ENCODE results near the gene CD55. TPM values are rescaled to one million over a fixed set of nuclear protein-coding genes. Genes with fewer than 3 reads are reported as not detected.

The CD55 gene
- total RNA-seq, 1 experiment from 2014 or later: 75.4 TPM

DNA sequence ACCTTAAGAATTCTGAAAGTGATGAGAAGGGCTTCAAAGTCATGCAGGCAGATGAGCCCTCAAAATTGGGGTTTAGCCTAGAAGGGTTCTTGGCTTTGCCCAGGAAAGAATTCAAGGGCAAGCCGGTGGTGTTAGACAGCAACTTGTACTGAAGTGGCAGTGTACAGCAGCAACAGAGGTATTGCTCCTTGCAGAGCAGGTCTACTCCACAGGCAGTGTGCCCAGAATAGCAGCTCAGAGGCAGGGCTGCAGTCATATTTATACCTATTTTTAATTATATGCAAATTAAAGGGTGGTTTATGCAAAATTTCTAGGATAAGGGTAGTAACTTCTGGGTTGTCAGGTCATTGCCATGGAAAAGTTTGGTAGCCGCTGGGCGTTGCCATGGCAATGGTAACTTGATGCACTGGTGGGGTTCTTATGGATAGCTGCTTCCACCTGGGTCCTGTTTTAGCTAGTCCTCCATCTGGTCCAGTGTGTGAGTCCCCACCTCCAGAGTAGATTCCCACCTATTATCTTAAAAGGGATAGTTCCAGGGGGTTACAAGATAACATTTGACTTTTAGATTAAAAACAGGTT is 74.8 kb downstream of the CD55 start (continued):
- TF ChIP-seq, protein P1, sequence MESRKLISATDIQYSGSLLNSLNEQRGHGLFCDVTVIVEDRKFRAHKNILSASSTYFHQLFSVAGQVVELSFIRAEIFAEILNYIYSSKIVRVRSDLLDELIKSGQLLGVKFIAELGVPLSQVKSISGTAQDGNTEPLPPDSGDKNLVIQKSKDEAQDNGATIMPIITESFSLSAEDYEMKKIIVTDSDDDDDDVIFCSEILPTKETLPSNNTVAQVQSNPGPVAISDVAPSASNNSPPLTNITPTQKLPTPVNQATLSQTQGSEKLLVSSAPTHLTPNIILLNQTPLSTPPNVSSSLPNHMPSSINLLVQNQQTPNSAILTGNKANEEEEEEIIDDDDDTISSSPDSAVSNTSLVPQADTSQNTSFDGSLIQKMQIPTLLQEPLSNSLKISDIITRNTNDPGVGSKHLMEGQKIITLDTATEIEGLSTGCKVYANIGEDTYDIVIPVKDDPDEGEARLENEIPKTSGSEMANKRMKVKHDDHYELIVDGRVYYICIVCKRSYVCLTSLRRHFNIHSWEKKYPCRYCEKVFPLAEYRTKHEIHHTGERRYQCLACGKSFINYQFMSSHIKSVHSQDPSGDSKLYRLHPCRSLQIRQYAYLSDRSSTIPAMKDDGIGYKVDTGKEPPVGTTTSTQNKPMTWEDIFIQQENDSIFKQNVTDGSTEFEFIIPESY (IDR thresholded peaks at IDR 0.05; ENCODE audit: extremely low read depth, insufficient replicate concordance, low read length): no peak
- TF ChIP-seq SP1 (IDR thresholded peaks at IDR 0.05; ENCODE audit: low read depth): no peak

DNA sequence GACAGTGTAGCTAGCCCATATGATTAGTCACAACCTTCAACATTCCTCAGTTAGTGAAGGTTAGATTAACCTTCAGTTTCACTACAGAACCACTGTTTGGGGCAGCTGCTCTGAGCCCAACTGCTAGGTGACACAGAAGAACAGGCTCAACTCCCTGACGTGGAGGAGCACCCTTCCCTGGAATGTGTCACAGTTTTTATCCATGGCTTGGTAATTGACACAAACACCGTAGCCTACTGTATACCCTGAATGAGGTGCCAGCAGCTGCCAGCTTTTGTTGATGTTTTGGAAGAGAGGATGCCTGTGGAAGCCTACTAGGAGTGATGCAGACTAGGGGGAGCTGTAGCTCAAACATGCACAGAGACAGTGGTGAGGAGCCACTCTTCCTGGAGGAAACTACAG is 76.0 kb downstream of the CD55 start:
- ChIA-PET CTCF (interaction anchor here (0.8 to 1.2 kb wide), 3 partner anchors 11 to 358 kb away, joined by 3 read pairs; no protein-coding TSS in a partner anchor), POLR2A (no interaction called here), RAD21 (ENCODE audit: low non-redundant PET in 1 of 2, low total read pairs in 2 of 2, uncharacterized antibody in 2 of 2, unreplicated experiment in 2 of 2) (no interaction called here)
- TF ChIP-seq POLR2A (IDR thresholded peaks at IDR 0.05; ENCODE audit: borderline replicate concordance, extremely low read depth, insufficient read depth, insufficient read length) (no peak), RAD21 (IDR thresholded peaks at IDR 0.05; ENCODE audit: low read depth) (0 out of 2 replicates have a peak, but pooled peaks have one; percentile 17)
- TF ChIP-seq, protein P2, sequence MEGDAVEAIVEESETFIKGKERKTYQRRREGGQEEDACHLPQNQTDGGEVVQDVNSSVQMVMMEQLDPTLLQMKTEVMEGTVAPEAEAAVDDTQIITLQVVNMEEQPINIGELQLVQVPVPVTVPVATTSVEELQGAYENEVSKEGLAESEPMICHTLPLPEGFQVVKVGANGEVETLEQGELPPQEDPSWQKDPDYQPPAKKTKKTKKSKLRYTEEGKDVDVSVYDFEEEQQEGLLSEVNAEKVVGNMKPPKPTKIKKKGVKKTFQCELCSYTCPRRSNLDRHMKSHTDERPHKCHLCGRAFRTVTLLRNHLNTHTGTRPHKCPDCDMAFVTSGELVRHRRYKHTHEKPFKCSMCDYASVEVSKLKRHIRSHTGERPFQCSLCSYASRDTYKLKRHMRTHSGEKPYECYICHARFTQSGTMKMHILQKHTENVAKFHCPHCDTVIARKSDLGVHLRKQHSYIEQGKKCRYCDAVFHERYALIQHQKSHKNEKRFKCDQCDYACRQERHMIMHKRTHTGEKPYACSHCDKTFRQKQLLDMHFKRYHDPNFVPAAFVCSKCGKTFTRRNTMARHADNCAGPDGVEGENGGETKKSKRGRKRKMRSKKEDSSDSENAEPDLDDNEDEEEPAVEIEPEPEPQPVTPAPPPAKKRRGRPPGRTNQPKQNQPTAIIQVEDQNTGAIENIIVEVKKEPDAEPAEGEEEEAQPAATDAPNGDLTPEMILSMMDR (IDR thresholded peaks at IDR 0.05 in 2 of 3, conservative IDR thresholded peaks at IDR 0.05 in 1 of 3; ENCODE audit: borderline replicate concordance in 1 of 3, insufficient read depth in 1 of 3, low read depth in 2 of 3, low read length in 2 of 3): peak; percentile 5 to 16 (median 8); a peak in 1 of 6 replicates
- ATAC-seq (peak; percentile 75), DNase-seq (ENCODE audit: low read depth, low spot score) (no peak)
- H2AFZ ChIP-seq (ENCODE audit: low read depth, low read length, poor library complexity, severe bottlenecking): peak overlapping the region; percentile 7
- no peak overlapping the region for H3K27ac ChIP-seq (ENCODE audit: low read depth, low read length)
- H3K4me2 ChIP-seq (ENCODE audit: low read length): no peak overlapping the region
- H3K9me3 ChIP-seq (ENCODE audit: control insufficient read depth in 1 of 2, insufficient read depth in 1 of 2, low read depth in 1 of 2, low read length in 2 of 2): no peaks in the 10 kb centered on the region
- no peak overlapping the region for H3K9ac ChIP-seq (ENCODE audit: low read length)
- BruUV-seq (replicated peaks): no TSS peak
- no peaks in the 10 kb centered on the region for H3K79me2 ChIP-seq (ENCODE audit: insufficient read depth, low read length)
- H3K4me3 ChIP-seq (replicated peaks in 1 of 2; ENCODE audit: low read depth in 1 of 2, low read length in 2 of 2): no peak overlapping the region
- H3K27me3 ChIP-seq (ENCODE audit: insufficient read depth, low read length): no peaks in the 10 kb centered on the region
- intact Hi-C loops (cut with micrococcal nuclease): no loop called here
- H3K9me2 ChIP-seq (ENCODE audit: insufficient read depth): no peaks in the 10 kb centered on the region
- H4K20me1 ChIP-seq (ENCODE audit: insufficient read depth): no peaks in the 10 kb centered on the region
- peaks cover 3 to 17% of the 10 kb centered on the region in 2 experiments; a peak in 3 of 4 replicates for H3K4me1 ChIP-seq (ENCODE audit: control insufficient read depth in 1 of 2, insufficient read depth in 2 of 2, low read length in 2 of 2)
- H3K36me3 ChIP-seq (ENCODE audit: control insufficient read depth in 1 of 2, insufficient read depth in 2 of 2, low read length in 2 of 2): no peaks in the 10 kb centered on the region
